Measurements from ENCODE around the gene LAMC3. TPM values are rescaled to one million over a fixed set of nuclear protein-coding genes. Genes with fewer than 3 reads are reported as not detected.

Gene LAMC3
- total and polyA plus RNA-seq, 2 donors from 2014 or later: 13.4 to 13.8 TPM

GRCh38 chr9:130993303-130994030, 15.5 kb upstream of the LAMC3 start:
- H3K4me1 ChIP-seq (ENCODE audit: control insufficient read depth in 2 of 3, insufficient read depth in 2 of 3, low read depth in 1 of 3, low read length in 3 of 3): no peaks in the 10 kb centered on the region
- DNase-seq: no peak
- no peak overlapping the region for H3K27ac ChIP-seq (ENCODE audit: low read depth in 2 of 2, low read length in 2 of 2)
- H3K9me3 ChIP-seq (ENCODE audit: control insufficient read depth in 2 of 3, insufficient read depth in 1 of 3, low read length in 3 of 3): no peaks in the 10 kb centered on the region
- no peak overlapping the region for H3K9ac ChIP-seq (ENCODE audit: low read length in 3 of 3)
- no peaks in the 10 kb centered on the region for H3K27me3 ChIP-seq (ENCODE audit: control insufficient read depth, insufficient read depth, low read length)
- H3K4me3 ChIP-seq (ENCODE audit: low read length in 3 of 3): no peak overlapping the region
- H3K36me3 ChIP-seq (ENCODE audit: control insufficient read depth in 2 of 3, insufficient read depth in 3 of 3, low read length in 3 of 3): no peaks in the 10 kb centered on the region
- FAIRE-seq: no peak
- TF ChIP-seq CTCF (IDR thresholded peaks at IDR 0.05; ENCODE audit: borderline replicate concordance, extremely low read depth, insufficient read depth): no peak
- intact Hi-C loops (cut with DNase I): no loop called here

DNA sequence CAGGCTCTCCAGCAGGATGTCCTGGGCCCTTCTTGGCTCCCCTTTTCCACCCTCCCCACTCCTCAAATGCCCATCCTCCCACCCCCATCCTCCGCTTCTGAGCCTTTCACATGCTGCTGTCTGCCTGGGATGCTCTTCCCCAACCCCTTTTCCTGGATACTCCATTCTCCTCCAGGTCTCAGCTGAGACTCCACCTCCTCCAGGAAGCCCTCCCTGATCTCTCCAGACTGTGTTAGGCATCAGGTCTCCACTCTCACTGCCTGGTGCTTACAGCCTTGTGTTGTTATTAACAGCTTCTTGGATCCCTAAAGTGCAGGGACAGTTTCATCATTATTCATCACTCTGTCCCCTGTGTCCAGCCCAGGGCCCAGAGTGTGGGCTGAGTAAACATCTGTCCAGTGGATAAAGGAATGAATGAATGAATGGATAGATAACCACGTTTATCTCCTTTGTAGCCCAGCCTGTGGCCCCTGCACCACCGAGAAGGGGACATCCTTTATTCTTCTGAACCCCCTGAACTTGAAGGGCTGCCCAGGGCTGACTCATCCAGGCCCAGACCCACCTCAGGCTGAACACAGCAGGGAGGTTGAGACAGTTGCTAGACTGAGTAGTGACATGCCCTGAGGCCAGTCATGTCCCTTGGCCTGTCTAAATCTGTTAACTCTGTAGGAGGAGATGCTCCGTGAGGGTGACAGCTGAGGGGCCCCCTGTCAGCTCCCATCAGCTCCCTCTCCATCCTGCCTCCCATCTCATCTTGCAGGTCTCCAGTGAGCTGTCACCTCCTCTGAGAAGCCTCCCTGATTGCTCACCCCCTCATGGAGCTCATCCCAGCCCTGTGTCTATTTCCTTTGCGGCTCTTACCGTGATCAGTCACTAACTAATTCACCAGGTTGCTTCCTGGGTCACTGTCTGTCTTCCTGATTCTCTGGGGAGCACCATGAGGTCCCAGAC, 14.6 kb upstream of the LAMC3 start:
- H3K4me1 ChIP-seq (ENCODE audit: control insufficient read depth in 2 of 3, insufficient read depth in 2 of 3, low read depth in 1 of 3, low read length in 3 of 3): no peaks in the 10 kb centered on the region
- H3K9ac ChIP-seq (ENCODE audit: low read length in 3 of 3): no peak overlapping the region
- no peaks in the 10 kb centered on the region for H3K9me3 ChIP-seq (ENCODE audit: control insufficient read depth in 2 of 3, insufficient read depth in 1 of 3, low read length in 3 of 3)
- H3K36me3 ChIP-seq (ENCODE audit: control insufficient read depth in 2 of 3, insufficient read depth in 3 of 3, low read length in 3 of 3): no peaks in the 10 kb centered on the region
- DNase-seq (no peak), FAIRE-seq (no peak)
- H3K4me3 ChIP-seq (ENCODE audit: low read length in 3 of 3): no peak overlapping the region
- TF ChIP-seq CTCF (IDR thresholded peaks at IDR 0.05; ENCODE audit: borderline replicate concordance, extremely low read depth, insufficient read depth): no peak
- no peaks in the 10 kb centered on the region for H3K27me3 ChIP-seq (ENCODE audit: control insufficient read depth, insufficient read depth, low read length)
- intact Hi-C loops (cut with DNase I): no loop called here
- H3K27ac ChIP-seq (ENCODE audit: low read depth in 2 of 2, low read length in 2 of 2): no peak overlapping the region

DNA sequence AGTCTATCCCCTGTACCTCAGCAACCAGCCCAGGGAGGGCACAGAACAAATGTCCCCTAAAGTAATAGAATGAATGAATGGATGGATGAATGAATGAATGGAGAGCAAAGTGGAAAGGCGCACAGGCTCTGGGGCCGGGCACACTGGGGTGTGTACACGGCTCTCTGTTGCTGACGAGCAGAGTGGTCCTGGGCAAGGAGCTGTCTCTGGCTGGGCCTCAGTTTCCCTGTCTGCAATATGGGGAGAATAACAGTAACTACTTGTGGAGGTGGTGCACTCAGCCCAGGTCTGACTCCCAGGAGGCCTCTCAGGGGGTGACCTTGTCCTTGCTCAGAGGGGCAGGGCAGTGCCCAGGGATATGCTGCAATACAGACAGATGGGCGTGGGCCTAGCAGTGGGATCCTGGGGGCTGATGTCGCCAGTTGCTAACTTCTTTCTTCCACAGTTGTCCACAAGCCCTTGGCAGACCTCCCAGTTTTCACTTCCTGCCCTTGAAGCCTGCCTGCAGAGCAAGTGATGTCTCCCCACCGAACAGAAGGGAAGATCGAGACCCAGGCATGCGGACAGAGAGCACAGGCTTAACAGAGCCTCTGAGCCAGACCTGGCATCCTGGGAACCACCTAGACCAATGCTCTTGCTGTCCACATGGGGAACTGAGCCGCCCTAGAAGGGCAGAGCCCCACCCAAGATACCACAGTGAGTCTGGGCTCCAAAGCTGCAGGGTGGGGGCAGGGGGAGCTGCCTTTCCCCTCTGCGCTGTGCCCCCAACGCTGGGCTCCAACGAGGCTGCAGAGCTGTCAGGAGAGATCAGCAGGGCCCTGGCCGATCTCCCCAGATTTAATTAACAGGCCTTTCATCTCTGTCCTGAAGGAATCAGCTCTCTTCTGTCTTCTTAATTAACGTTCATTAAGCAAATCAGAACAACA, 13.6 kb upstream of the LAMC3 start:
- H3K36me3 ChIP-seq (ENCODE audit: control insufficient read depth in 2 of 3, insufficient read depth in 3 of 3, low read length in 3 of 3): no peaks in the 10 kb centered on the region
- no peaks in the 10 kb centered on the region for H3K27me3 ChIP-seq (ENCODE audit: control insufficient read depth, insufficient read depth, low read length)
- no peaks in the 10 kb centered on the region for H3K4me1 ChIP-seq (ENCODE audit: control insufficient read depth in 2 of 3, insufficient read depth in 2 of 3, low read depth in 1 of 3, low read length in 3 of 3)
- DNase-seq: peak in 2 of 5 donors; percentile 35 to 59
- H3K9me3 ChIP-seq (ENCODE audit: control insufficient read depth in 2 of 3, insufficient read depth in 1 of 3, low read length in 3 of 3): no peaks in the 10 kb centered on the region
- intact Hi-C loops (cut with DNase I): no loop called here
- no peak overlapping the region for H3K4me3 ChIP-seq (ENCODE audit: low read length in 3 of 3)
- no peak for TF ChIP-seq CTCF (IDR thresholded peaks at IDR 0.05; ENCODE audit: borderline replicate concordance, extremely low read depth, insufficient read depth)
- H3K27ac ChIP-seq (ENCODE audit: low read depth in 2 of 2, low read length in 2 of 2): no peak overlapping the region
- FAIRE-seq: no peak
- no peak overlapping the region for H3K9ac ChIP-seq (ENCODE audit: low read length in 3 of 3)

Measured in kidney (tissue), 14 donors.